HG02588 (cell line): ENCODE measurements around the gene VPS72.
"Not testable (repeated sequence)": the region's sequence is repeated elsewhere in the genome, so short reads cannot be mapped to it uniquely, and the experiment has no call there.

Experiments used
- ATAC-seq: cut with Tn5 transposase; IDR thresholded peaks from one replicate; pipeline ENCODE4 v1.9.1; 2021; ENCODE audit warnings: mild to moderate bottlenecking, moderate library complexity; ENCODE audit not compliant: unreplicated experiment

The VPS72 gene

DNA sequence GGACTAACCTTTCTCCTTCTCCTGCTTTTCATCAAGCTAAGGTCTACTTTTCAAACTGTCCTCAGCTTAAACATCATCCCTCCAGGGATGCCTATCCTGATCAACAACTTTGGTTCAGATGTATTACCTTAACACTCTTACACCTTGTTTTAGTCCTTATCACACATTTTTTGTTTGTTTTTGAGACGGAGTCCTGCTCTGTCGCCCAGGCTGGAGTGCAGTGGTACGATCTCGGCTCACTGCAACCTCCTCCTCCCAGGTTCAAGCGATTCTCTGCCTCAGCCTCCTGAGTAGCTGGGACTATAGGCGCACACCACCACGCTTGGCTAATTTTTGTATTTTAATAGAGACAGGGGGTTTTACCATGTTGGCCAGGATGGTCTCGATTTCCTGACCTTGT lies 1.3 kb downstream of the VPS72 start:
- not testable (repeated sequence) for ATAC-seq

DNA sequence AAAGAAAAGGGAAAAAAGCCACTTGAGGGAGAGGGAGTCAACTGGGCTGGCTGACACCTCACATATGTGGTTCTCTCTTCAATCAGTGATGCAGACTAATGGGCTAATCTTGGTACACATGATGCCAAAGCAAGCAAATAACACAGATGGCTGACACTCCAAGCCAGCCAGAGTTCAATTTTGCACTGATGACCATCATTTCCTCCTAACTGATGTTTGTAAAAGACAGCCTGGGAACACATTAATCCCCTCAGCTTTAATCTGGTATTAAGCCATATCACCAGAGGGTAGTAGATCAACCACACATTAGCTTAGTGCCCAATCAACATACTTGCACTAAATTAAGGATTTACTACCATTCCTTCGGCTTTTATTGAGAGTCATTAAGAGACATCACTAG lies 2.8 kb downstream of the VPS72 start:
- no peak for ATAC-seq

DNA sequence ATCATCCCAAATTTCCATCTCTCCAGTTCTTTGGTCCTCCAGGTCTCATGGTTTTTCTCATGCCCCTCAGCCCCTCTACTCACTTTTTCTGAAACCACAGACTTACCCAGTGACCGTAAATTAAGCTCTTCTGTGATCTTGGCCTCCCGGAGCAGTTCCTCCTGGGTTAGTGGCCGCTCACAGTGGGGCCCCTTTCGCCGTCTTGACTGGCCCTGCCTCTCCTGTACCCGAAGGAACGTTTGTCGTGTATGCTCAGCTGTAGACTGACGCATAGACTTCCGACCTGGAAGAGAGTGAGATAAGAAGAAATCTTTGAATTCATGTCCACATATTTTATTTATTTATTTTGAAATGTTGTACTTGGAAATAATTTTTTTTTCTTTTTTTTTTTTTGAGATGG lies 5.8 kb downstream of the VPS72 start:
- no peak for ATAC-seq

DNA sequence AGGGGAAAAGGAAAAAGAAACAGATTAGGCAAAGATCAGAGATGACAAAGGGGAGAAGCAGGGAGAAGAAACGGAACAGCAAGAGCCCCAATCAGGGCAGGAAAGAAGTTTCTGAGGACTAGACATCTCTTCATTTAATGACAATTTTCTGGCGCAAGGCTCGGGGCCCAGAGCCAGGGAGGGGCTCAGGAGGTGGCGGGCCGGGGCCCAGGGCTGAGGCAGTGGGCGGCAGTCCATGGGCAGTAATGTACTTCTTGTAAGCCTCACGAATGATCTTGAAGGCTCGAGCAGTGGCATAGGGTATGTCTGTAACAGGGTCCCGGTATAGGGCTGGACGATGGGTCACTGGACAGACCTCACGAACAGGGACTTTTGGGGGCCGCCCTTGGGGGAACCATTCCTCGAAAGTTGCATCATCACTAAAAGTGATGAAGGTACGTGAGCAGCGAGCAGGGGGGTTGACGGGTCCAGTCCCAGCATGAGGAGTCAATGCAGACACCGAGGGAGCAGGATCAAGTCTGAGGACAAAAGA lies 13.4 kb downstream of the VPS72 start:
- no peak for ATAC-seq

DNA sequence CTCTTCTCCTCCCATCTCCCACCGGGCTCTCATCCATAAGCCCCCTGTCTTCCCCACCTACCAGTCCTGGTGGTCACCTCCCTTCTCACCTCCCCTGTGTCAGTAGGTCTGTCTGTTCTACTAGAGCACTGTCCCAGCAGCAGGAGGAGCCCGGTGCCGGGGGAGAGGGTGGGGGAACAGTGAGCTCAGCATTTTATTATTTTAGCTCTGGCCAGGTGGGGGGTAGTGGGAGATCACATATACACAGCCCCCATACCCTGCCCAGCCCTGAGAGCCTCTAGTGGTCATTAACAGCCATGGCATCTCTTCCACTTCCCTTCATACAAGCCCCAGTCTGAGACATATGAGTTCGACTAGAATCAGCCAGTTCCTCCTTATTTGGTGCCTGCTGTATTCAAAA lies 14.1 kb downstream of the VPS72 start, which contains the start of gene TMOD4:
Gene TMOD4 (minus strand): TSS at position 119 of the 400 bp plus-strand sequence. CDS start 1,106 bp downstream, outside the sequence.
- ATAC-seq = no peak

DNA sequence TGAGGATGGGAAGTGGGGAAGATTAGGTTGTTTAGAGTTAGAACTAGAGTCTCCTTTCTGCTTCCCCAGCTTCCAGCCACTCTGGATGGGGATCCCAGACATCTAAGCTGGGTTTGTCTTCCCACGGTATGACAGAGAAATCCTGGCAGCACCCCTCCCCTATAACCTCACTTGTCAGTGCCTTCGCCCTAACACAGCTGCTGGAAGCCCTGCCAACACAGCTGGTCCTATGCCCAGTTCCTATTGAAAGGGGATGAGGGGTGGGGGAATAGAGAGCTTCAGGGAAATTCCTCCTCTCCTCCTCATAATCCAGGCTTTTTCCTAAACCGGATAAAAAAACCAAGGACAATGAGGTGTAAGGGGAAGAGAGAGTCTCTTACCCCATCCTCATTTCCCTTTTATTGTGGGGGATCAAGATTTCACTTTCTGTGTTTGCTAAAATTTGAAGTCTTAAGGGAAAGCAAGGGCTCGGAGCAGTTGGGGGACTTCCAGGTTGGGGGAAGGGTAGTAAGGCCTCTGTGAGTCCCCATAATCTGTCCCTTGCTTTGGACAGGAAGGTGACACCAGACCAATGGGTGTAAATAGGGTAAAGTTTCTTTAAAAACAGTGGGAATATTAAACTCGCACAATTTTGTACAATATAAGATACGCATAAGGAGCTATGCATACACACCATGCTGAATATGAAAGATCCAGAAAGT lies 14.8 kb downstream of the VPS72 start:
- no peak for ATAC-seq

DNA sequence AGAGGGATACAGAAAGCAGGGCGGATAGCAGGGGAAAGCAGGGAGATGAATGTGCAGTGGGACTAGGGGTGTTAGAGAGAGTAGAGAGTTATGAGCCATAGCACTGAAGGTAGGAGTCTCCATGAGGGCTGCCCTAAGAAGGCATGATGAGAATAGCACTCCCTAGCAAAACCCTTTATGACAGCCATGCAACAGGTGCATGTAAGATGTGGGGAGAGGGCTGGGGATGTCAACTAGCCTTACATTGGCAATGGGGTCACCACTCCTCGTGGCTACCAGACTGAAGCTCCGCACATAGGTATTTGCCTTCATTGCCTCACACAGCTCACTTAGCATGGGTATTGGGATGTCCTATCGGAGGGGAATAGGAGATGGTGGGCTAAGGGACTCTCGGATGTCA lies 18.8 kb downstream of the VPS72 start:
- no peak for ATAC-seq

DNA sequence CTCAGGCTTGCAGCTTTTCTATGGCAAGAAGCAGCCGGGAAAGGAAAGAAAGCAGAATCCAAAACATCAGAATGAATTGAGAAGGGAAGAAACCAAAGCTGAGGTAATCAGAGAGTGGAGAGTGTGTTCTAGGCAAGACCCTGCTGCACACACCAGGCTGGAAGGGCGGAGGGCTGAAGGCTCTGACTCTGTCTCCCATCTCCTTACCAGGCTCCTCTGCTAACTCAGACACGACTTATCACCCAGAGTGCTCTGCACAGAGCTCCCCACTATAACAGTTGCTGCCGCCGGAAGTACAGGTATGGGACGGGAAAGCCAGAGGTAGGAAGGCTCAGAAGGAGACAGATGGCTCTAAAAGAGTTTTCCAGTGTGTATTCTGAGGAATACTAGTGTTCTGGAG lies 22.9 kb downstream of the VPS72 start:
- ATAC-seq = no peak

DNA sequence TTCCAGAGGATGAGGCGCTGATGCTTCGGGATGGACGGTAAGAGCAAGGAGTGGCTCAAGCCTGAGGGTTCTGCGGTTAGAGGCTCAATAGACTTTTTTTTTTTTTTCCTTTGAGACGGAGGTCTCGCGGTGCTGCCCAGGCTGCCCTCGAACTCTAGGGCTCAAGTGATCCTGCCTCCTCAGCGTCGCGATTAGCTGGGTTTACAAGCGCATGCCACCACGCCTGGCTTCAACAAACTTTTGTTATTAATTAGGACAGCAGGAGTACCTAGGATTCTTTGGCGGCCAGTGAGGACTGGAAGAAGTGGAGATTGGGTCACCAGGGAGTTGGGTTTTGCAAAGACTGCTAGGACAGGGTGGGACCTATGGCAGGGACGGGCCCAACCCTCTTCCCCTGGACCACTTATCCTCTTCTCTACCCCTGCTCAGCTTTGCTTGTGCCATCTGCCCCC lies 23.5 kb downstream of the VPS72 start:
- ATAC-seq = no peak

DNA sequence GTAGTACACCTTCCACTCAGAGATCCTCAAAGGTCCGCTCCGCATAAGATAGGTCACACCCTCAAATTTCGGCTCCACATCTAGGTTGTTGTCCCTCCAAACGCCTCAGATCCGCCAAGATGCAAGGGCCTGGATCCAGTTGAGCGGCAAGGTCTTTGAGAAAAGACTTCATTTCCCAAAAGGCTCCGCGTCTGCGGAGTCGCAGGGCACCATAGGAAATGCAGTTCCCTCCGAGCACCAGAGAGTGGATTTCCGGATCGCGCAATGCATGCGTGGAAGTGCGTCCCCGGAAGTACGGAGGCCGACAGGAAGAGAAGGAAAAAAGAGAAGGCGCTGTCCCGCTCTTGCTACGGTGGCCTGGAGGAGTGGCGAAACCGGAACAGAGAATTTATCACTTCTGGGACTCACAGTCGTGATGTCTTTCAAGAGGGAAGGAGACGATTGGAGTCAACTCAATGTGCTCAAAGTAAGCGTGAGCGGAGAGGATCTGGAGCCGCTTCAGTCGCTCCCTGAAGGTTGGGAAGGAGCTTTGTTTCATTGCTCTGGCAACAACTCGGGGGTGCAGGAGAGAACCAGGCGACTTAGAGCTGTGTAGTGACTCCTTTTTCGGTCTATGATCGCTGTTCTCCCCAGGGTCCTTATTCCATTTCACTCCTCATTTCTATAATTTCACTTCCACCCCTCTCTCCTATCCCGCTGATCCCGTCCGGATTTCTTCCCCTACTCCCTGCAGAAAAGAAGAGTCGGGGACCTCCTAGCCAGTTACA lies 24.1 kb downstream of the VPS72 start, which contains the start of the genes LYSMD1 and SCNM1:
Gene LYSMD1 (minus strand): TSS at position 165 of the 767 bp plus-strand sequence. CDS start 644 bp downstream, outside the sequence.
Gene SCNM1 (plus strand): TSS at position 407 of the 767 bp plus-strand sequence. CDS start 9 bp downstream, at position 416.
- ATAC-seq = peak; percentile 85

DNA sequence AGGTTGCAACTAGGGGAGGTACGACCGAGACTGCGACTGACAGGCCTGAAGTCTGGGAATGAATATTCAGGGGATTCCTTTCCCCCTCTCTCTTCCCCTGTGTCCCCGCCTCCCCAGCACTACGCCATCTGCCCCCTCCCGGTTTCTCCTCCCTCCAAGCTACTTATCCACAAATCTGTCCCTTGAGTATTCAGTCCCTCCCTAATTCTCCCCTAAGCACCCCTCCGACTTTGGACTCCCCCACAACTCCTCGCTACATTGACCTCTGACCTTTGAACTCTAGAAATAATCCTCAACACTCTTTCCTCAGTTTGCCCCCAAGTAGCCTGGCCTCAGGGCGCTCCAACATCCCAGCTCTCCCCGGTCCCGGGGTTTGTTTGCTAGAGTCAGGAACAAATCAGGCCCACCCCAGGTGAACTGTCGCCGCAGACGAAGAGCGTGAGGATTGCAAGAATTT lies 24.7 kb downstream of the VPS72 start:
- no peak for ATAC-seq

DNA sequence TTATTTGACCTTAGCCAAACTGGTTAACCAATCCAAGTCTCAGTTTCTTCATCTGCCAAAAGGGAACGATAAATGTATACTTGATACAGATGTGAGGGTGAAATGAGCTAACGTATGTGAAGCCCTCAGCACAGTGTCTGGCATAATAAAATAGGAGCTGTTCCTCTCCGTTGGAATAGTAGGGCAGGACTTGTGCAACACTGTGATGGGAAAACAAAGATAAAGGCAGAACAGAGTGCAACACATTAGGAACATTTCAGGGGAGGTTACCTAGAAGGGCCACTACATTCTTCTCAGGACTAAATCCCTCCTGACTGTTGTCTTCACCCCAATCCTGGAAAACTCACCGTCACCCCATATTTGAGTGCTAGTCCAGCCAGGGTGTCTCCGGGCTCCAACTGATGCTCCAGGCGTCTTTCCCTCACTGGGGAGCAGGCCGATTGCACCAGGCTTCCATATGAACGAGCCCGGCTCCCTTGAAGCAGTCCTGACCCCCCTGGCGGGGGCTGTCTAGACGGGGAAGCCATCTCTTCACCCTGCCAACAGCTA lies 25.2 kb downstream of the VPS72 start:
- ATAC-seq = no peak

DNA sequence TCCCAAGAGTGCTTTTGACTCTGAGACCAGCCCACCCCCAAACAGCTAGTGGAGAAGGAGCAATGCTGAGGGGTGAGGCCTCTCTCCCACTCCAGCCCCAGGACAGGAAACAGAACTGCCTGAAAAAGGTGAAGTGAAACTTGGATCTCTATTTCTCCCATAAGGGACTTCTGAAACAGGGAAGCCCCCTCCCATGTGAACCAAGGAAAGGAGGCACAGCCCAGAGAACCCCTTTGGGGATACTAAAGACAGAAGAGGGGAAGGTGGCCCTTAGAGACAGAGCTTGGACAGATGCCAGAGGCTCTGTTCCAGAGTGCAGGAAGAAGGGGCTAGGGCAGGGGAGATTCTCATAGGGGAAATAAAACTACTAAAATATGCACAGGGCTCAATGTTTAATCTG lies 30.6 kb downstream of the VPS72 start:
- ATAC-seq = no peak

DNA sequence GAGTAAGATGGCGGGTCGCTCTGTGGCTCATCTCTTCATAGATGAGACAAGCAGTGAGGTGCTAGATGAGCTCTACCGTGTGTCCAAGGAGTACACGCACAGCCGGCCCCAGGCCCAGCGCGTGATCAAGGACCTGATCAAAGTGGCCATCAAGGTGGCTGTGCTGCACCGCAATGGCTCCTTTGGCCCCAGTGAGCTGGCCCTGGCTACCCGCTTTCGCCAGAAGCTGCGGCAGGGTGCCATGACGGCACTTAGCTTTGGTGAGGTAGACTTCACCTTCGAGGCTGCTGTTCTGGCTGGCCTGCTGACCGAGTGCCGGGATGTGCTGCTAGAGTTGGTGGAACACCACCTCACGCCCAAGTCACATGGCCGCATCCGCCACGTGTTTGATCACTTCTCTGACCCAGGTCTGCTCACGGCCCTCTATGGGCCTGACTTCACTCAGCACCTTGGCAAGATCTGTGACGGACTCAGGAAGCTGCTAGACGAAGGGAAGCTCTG lies 31.2 kb downstream of the VPS72 start:
- no peak for ATAC-seq

DNA sequence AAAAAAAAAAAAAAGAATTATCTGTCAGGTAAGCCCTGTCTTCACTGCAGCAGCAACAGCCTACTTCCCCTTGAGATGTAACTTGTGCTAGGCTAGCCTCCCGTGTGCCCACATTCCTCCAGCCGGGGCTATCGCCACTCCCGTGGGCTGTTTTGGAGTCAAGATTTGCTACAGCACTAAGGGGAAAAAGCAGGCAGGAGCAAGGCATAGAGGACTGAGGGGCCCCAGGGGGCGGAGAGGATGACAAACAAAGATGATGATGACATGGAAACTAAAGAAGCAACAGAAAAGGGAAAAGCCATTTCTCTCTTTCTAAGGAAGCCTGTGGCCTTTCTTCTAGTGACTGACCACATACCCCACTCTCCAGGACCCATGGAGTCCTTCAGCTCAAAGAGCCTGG lies 31.7 kb downstream of the VPS72 start:
- no peak for ATAC-seq

DNA sequence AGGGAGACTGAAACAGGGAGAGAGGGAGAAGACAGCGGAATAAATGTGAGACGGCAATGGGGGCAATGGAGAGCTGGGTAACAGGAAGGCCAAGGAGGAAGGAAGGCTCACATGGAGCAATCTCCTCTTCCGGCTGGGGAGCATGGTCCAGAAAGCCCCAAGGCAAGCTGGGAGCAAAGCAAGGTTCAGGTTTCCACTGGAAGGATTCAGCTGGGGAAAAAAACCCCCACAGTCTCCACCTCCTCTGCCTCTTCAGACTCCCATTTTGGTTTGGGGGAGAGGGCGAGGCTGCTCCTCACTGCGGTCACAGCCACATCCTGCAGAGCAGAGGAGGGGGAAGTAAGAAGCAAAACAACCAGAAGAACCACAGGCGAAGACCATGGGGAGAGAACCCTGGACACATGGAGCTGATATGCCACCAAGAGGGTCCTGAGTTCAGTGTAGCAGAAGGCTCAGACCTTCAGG lies 32.9 kb downstream of the VPS72 start:
- ATAC-seq = no peak

DNA sequence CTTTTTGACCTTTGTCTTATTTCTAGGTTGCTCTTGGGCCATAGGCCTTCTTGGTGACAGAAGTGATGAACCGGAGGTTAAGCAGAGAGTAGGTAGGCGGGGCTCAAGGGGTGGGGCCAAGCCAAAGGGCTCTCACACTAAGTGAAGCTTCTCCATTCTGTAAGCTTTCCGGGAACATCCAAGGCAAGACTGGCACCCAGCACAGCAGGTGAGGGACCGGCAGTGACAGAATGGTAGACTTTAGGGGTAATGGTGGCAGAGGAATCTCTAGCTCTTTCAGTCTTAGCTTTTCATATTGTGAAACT lies 33.5 kb downstream of the VPS72 start, which contains the start of gene TNFAIP8L2:
Gene TNFAIP8L2 (plus strand): TSS at position 135 of the 305 bp plus-strand sequence. CDS start 2,049 bp downstream, outside the sequence.
- peak; percentile 68 for ATAC-seq

DNA sequence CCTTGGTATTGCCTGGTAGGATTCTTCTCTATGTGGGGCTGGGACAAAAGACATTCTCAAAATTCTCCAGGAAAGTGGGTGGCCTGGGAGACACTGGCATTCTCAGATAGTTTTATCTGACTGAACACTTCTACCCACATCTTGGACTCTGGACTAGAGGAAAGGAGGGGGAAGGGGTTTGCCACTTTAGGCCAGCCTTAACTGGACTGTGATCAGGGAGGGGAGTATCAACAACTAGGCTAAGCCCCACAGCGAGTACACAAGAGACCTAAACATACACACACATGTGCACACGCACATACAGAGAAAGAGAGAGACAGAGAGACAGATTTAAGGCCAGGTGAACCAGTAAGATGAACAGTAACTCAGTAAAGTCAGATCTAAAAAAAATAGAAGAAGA lies 42.3 kb downstream of the VPS72 start:
- no peak for ATAC-seq

DNA sequence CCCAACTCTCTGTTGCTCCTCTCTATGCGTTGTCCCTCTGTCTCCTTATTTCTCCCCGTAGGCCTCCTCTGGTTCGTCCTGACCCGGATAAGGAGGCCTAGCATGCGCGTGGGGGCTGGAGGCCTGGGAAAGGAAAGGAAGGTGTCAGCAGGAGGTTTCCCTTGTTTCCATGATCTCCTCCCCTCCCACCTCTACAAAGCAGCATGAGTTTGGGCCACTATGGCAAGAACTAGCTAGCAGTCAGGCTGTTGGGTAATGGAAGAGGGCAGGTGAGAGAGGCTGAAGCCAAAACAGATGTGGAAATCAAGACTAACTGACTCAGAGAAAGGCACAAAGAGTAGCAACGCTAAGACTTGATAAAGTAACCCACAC lies 42.9 kb downstream of the VPS72 start:
- no peak for ATAC-seq

DNA sequence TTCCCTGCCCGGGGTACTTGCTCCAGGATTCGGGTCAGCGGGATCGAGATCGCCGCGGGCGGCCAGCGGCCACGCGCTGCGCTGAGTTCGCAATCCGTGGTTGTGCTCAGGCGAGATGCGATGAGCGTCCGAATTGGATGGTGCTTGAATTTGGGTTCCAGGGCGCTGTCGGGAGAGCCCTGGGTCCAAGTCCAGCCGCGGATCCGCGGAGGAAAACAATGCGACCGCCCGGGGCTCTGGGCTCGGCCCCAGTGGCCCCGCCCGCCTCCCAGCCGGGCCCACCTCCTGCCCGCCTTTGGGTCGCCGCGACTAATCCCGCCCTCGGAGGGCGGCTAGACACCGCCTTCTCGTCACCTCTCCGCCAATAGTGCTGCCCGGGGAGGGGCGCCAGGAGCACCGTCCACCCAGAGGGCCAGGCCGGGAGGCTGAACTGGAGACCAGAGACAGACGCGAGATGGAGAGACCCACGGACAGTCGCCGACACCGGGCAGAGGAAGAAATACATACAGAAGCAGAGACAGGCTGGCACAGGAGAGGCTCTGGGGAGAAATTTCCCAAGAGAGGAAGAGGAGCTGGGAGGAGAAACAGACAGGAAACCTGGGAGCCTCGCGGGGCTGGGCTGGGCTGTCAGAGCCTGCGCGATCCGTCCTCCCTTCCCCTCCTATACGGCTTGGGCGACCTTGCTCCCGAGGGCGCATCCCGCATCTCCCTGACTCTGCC lies 43.4 kb downstream of the VPS72 start, which contains the start of gene SEMA6C:
Gene SEMA6C (minus strand): TSS at position 220 of the 720 bp plus-strand sequence. CDS start 4,010 bp downstream, outside the sequence.
- peak; percentile 99 for ATAC-seq
